T-helper 17 cell (primary cell): Measurements from ENCODE around the gene ASIC3. TPM values are rescaled to one million over a fixed set of nuclear protein-coding genes. Genes with fewer than 3 reads are reported as not detected.
"Not testable (repeated sequence)": the region's sequence is repeated elsewhere in the genome, so short reads cannot be mapped to it uniquely, and the experiment has no call there.

Experiments
- ATAC-seq: fragments of 150-1000 bp; cut with Tn5 transposase; 2 replicates; pipeline ENCODE4 v1.10.0; 2021; ENCODE audit warnings: mild to moderate bottlenecking, moderate library complexity
- DNase-seq, 3 donors: peaks; one replicate each; pipeline versions ENCODE4 v3.0.0 to v3.0.0-alpha.2; 2020 to 2021
- H3K9me3 ChIP-seq: one replicate; pipeline ENCODE4 v1.7.0; 2013; ENCODE audit warnings: low read length, mild to moderate bottlenecking; ENCODE audit not compliant: control insufficient read depth, poor library complexity, severe bottlenecking
- H3K27ac Mint-ChIP-seq: one replicate; pipeline ENCODE4 v1.8.0; 2022; ENCODE audit warnings: mild to moderate bottlenecking, moderate library complexity, mixed read lengths
- H3K27me3 Mint-ChIP-seq: one replicate; pipeline ENCODE4 v1.8.0; 2022; ENCODE audit warnings: mixed read lengths
- H3K36me3 Mint-ChIP-seq: one replicate; pipeline ENCODE4 v1.8.0; 2022; ENCODE audit warnings: low read depth, mixed read lengths
- H3K4me1 Mint-ChIP-seq: one replicate; pipeline ENCODE4 v1.8.0; 2022; ENCODE audit warnings: mild to moderate bottlenecking, mixed read lengths
- H3K4me3 Mint-ChIP-seq: one replicate; pipeline ENCODE4 v1.8.0; 2022; ENCODE audit warnings: mild to moderate bottlenecking, moderate library complexity, mixed read lengths
- total RNA-seq, 4 donors: library from RNA in 2 of 4; stranded (reverse) in 2 of 4; gene quantifications; one replicate each; pipeline ENCODE4 v1.2.3 and lab custom pipeline; 2022 to 2026

The ASIC3 gene
- total RNA-seq, 2 donors from 2014 or later: 6.7 to 9.1 TPM

DNA sequence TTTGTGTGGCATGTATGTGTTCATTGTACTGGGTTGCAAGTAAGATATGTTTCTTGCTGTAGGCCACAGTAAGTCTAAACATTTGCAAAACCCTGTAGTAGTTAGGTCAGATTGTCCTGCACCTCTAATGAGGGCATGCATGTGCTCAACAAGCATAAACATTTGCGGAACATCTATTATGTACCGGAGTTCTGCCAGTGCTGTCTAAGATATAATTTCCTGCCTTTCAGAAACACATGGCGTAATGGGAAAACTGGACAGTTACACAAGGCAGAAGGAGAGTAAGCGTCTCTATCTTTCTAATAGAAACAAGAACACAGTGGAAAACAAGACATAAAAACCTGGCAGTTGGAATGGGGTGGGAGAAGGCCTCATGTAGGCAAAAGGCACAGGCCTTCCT is 17.3 kb upstream of the ASIC3 start:
- ATAC-seq (no peak), DNase-seq (no peak)
- peaks cover 22% of the 10 kb centered on the region for H3K4me1 Mint-ChIP-seq
- H3K4me3 Mint-ChIP-seq: no peak overlapping the region
- peaks cover 2% of the 10 kb centered on the region for H3K36me3 Mint-ChIP-seq
- H3K9me3 ChIP-seq: no peaks in the 10 kb centered on the region
- no peaks in the 10 kb centered on the region for H3K27me3 Mint-ChIP-seq
- H3K27ac Mint-ChIP-seq: no peak overlapping the region

DNA sequence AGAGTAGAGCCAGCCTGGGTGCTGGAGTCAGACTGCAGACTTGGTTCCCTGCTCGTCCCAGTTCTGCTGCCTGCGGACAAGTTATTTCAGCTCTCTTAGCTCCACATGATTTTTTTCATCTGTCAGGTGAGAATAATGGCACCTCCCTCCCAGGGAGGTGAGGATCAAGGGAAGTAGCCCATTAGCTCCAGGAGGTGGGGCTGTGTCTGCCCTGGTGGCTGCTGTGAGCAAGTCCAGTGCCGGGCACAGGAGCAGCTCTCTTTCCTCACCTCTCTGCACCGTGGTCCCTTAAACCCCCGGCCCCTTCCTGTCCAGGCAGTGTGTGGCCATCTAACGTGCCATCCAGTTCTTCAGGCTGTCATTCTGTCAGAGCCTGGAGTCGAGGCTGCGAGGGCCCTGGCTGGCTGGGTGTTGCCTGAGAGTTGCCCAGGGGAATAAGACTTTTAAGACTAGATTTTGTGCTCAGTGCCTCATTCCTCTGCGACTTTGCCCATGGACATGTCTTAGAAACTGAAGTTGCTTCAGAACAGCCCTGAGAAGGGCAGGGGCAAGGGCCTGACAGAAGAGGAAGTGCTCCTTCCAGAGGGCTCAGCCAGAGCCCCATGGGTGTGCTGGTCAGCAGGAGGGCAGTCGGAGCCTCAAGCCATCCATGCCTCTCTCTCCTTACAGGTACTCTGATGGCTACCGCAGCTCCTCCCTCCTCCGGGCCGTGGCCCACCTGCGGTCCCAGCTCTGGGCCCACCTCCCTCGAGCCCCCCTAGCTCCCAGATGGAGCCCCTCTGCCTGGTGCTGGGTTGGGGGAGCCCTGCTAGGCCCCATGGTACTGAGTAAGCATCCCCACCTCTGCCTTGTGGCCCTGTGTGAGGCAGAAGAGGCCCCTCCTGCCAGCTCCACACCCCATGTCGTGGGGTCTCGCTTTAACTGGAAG is 15.1 kb upstream of the ASIC3 start:
- DNase-seq: no peak
- H3K4me1 Mint-ChIP-seq: peaks cover 16% of the 10 kb centered on the region
- H3K27ac Mint-ChIP-seq: no peak overlapping the region
- no peak for ATAC-seq
- H3K36me3 Mint-ChIP-seq: peaks cover 5% of the 10 kb centered on the region
- no peaks in the 10 kb centered on the region for H3K27me3 Mint-ChIP-seq
- H3K4me3 Mint-ChIP-seq: no peak overlapping the region
- no peaks in the 10 kb centered on the region for H3K9me3 ChIP-seq

DNA sequence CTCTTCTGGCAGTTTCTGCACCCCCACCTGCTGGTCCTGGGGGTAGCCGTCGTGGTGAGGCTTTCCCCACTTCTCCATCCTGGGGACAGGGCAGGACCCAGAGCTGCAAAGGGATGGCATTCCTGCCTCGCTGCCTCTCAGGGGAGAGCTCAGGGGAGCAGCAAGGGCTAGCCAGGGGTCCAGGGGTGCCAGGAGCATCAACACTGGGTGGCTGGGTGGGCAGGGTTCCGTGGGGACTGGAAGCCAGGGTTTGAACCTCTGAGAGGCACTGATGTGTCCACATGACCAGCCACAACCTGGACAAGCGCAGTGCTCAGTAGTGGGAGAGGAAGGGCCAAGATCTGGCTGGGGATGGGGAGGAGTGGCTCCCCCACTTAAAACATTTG is 14.5 kb upstream of the ASIC3 start:
- H3K27me3 Mint-ChIP-seq: no peaks in the 10 kb centered on the region
- H3K4me1 Mint-ChIP-seq: peaks cover 13% of the 10 kb centered on the region
- ATAC-seq (no peak), DNase-seq (no peak)
- peaks cover 3% of the 10 kb centered on the region for H3K36me3 Mint-ChIP-seq
- no peaks in the 10 kb centered on the region for H3K9me3 ChIP-seq
- H3K4me3 Mint-ChIP-seq: no peak overlapping the region
- no peak overlapping the region for H3K27ac Mint-ChIP-seq

DNA sequence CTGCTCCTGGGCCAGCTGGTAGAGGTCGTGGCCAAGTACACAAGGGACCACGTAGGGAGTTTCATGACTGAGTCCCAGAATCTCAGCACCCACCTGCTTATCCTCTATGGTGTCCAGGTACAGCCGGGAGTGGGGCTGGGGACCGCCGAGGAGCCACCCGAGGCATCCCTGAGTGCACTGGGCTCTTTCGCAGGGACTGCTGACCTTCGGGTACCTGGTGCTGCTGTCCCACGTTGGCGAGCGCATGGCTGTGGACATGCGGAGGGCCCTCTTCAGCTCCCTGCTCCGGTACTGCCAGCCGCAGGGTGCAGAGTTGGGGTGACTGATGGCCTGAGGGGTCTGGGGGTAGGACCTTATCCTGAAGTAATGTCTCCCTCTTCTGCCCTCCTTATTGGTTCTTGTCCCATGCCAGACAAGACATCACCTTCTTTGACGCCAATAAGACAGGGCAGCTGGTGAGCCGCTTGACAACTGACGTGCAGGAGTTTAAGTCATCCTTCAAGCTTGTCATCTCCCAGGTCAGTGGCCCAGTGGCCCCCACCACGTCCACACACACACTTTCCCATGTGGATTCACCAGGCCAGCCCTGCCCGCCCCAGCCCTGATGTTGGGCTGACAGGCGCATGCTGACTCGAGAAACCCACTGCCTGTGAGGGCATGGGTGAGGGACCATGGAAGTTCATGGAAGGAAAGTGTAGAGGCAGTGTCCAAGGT is 13.9 kb upstream of the ASIC3 start:
- Mint-ChIP-seq H3K27me3 (no peaks in the 10 kb centered on the region), H3K27ac (no peak overlapping the region), H3K4me3 (no peak overlapping the region), H3K36me3 (peaks cover 3% of the 10 kb centered on the region), H3K4me1 (peaks cover 13% of the 10 kb centered on the region)
- ATAC-seq (no peak), DNase-seq (no peak)
- no peaks in the 10 kb centered on the region for H3K9me3 ChIP-seq

DNA sequence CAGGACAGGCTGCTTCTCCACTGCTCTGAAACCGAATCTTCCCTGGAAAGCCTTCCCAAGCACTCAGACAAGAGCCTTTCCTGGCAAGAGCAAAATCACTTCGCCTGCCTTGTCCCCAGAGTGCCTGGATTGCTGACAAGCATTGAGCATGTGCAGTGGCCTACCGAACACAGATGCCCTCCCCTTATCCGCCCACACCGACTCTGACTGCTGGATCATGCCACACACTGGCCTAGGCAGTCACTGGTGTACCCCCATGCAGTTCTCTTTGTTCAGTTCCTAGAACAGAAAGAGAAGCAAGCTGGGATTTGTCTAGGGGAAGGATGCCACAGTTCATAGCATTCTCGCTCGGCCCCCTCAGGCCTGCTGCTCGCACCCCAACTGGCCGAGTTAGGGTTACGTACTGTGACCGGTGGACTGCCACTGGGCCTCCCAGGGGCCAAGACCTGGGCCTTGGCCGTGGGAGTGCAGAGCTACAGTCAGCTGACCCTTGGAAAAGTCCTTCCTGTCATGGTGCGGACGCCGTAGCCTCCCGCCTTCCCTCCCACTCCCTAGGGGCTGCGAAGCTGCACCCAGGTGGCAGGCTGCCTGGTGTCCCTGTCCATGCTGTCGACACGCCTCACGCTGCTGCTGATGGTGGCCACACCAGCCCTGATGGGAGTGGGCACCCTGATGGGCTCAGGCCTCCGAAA is 13.2 kb upstream of the ASIC3 start:
- no peak overlapping the region for H3K27ac Mint-ChIP-seq
- H3K4me3 Mint-ChIP-seq: peak overlapping the region; percentile 31
- H3K4me1 Mint-ChIP-seq: peaks cover 17% of the 10 kb centered on the region
- DNase-seq (no peak), ATAC-seq (no peak)
- no peaks in the 10 kb centered on the region for H3K27me3 Mint-ChIP-seq
- peaks cover 3% of the 10 kb centered on the region for H3K36me3 Mint-ChIP-seq
- H3K9me3 ChIP-seq: no peaks in the 10 kb centered on the region

DNA sequence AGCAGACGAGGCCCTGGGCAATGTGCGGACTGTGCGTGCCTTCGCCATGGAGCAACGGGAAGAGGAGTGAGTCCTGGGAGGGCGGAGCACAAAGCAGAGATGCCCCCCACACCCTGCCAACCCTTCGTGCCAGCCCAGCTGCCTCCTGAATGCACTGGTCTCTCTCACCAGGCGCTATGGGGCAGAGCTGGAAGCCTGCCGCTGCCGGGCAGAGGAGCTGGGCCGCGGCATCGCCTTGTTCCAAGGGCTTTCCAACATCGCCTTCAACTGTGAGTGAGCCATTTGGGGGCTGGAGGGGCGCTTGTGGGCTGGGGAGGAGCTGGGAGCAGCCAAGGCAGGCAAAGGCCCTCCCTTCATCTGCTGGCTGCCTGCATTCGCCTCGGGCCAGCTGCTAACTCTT is 12.4 kb upstream of the ASIC3 start:
- no peaks in the 10 kb centered on the region for H3K9me3 ChIP-seq
- Mint-ChIP-seq H3K36me3 (peaks cover 3% of the 10 kb centered on the region), H3K4me1 (peaks cover 17% of the 10 kb centered on the region), H3K27me3 (no peaks in the 10 kb centered on the region), H3K27ac (no peak overlapping the region), H3K4me3 (no peak overlapping the region)
- no peak for DNase-seq
- ATAC-seq: no peak

DNA sequence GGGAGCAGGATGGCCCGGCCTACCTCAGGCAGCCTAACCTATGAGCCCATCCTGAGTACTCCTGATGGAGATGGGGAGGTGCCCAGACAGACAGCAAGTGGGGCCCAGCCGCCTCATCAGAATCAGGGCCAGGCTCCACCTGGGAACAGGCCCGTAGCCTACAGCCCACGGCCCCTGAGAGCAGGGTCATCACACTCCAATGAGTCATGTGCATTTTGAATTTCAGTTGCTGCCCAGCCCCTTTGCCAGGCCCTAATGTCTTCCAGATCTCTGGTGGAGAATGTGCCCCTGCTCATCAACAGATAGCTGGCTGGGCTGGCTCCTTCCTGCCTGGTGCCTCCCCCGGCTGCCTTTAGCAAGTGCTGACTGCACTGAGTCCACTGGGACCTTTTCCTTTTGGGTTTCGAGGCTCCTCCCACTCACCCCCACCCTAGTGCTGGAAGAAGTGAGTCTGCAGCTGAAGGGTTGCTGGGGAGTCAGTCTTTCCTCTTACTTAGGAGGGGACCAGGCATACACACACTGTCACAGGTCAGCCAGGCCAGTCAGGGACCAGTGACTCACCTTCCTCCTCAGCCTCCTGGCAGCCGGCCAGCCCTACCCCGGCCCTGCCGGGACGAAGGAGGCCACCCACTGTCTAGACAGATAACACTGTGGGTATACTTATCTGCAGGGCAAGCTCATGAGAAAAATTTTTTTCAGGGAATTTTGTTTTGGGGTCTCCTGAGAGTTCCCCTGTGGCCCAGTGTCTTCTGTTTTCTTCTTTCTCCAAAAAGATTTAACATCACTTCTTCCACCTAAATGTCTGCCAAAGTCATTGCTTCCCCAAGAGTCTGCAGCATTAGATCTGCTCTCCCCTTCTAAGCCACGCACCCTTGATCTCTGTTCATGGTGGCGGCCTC is 9.1 kb upstream of the ASIC3 start:
- ATAC-seq (peak; percentile 59), DNase-seq (peak in 1 of 3 donors; percentile 32)
- no peaks in the 10 kb centered on the region for H3K27me3 Mint-ChIP-seq
- H3K36me3 Mint-ChIP-seq: peaks cover 3% of the 10 kb centered on the region
- H3K4me1 Mint-ChIP-seq: peaks cover 10% of the 10 kb centered on the region
- H3K9me3 ChIP-seq: no peaks in the 10 kb centered on the region
- H3K27ac Mint-ChIP-seq: peak overlapping the region; percentile 59
- H3K4me3 Mint-ChIP-seq: no peak overlapping the region

DNA sequence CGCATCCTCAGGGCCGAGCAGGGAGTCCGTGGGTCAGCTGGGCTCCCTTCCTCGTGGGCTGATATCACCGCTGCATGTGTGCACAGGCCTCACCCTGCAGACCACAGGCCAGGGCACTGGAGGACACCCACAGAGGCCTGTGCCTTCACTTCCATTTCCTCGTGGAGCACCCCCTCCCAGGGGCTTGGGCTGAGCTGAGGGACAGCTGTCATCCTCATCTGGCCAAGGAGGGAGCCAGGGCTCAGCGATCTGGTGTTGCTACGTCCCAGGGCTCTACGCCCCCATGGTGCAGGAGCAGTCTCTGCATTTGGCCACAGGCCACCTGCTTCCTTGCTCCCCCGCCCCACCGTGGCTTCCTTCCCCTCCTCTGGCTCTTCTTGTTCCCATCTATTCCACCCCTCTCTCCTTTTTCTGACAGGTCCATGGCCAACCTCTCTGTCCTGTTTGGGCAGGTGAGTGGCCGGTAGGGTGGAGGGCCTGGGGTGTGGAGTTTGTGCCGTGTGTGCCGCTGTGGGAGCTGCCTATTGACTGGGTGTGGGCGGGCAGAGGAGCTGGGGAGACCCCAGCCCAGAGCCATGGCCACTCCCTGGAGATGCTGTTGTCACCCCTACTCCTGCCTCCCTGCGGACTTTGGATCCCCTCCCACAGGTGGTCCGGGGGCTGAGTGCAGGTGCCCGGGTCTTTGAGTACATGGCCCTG is 8.3 kb upstream of the ASIC3 start:
- no peaks in the 10 kb centered on the region for H3K27me3 Mint-ChIP-seq
- H3K36me3 Mint-ChIP-seq: peaks cover 3% of the 10 kb centered on the region
- H3K4me3 Mint-ChIP-seq: no peak overlapping the region
- H3K9me3 ChIP-seq: no peaks in the 10 kb centered on the region
- peaks cover 10% of the 10 kb centered on the region for H3K4me1 Mint-ChIP-seq
- no peak for ATAC-seq
- DNase-seq: no peak
- peak overlapping the region; percentile 59 for H3K27ac Mint-ChIP-seq

DNA sequence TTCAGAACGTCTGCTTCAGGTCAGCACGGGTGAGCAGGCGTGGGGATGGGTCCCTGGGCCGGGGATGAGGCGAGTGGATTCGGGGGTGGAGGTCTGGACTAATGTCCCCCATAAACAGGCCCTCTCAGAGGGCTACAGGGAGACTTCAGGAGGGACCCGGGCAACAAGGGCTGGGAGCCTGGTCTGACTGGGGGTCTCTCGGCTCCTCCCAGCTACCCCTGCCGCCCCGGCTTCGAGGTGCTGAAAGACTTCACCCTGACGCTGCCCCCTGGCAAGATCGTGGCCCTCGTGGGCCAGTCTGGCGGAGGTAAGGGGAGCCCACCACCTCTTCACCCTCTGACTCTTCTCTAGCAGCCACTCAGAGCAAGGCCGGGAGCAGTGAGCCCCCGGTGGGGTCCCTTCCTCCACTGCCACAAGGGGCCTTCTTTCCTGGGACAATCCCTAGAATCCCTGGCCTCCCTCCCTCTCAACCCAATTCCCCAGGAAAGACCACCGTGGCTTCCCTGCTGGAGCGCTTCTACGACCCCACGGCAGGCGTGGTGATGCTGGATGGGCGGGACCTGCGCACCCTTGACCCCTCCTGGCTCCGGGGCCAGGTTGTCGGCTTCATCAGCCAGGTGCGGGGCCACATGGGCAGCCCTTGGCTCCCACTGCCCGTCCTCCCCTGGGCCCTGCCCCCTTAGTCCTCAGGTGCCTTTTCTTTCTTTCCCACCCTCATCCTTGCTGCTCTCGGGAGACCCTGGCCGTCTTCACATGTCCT is 7.5 kb upstream of the ASIC3 start:
- peaks cover 10% of the 10 kb centered on the region for H3K4me1 Mint-ChIP-seq
- H3K27ac Mint-ChIP-seq: no peak overlapping the region
- H3K27me3 Mint-ChIP-seq: no peaks in the 10 kb centered on the region
- ATAC-seq (no peak), DNase-seq (no peak)
- peaks cover 3% of the 10 kb centered on the region for H3K36me3 Mint-ChIP-seq
- no peaks in the 10 kb centered on the region for H3K9me3 ChIP-seq
- no peak overlapping the region for H3K4me3 Mint-ChIP-seq

DNA sequence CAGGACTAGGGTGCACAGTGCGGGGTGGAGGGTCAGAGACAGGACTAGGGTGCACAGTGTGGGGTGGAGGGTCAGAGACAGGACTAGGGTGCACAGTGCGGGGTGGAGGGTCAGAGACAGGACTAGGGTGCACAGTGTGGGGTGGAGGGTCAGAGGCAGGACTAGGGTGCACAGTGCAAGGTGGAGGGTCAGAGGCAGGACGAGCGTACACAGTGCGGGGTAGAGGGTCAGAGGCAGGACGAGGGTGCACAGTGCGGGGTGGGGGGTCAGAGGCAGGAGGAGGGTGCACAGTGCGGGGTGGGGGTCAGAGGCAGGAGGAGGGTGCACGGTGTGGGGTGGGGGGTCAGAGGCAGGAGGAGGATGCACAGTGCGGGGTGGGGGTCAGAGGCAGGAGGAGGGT is 4.9 kb upstream of the ASIC3 start:
- not testable (repeated sequence) for H3K9me3 ChIP-seq, H3K36me3 Mint-ChIP-seq, DNase-seq, H3K27me3 Mint-ChIP-seq, ATAC-seq, H3K4me1 Mint-ChIP-seq, H3K27ac Mint-ChIP-seq, H3K4me3 Mint-ChIP-seq

DNA sequence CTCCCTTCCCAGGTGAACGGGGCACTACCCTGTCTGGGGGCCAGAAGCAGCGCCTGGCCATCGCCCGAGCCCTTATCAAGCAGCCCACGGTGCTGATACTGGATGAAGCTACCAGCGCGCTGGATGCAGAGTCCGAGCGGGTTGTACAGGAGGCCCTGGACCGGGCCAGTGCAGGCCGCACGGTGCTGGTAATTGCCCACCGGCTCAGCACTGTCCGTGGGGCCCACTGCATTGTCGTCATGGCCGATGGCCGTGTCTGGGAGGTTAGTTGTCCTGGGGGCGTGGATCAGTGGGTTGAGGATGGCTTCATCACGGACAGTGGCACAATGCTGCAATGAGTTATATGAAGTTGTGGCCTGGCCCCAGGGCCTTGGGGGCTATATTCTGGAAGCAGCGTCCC is 4.4 kb upstream of the ASIC3 start:
- no peak for ATAC-seq

DNA sequence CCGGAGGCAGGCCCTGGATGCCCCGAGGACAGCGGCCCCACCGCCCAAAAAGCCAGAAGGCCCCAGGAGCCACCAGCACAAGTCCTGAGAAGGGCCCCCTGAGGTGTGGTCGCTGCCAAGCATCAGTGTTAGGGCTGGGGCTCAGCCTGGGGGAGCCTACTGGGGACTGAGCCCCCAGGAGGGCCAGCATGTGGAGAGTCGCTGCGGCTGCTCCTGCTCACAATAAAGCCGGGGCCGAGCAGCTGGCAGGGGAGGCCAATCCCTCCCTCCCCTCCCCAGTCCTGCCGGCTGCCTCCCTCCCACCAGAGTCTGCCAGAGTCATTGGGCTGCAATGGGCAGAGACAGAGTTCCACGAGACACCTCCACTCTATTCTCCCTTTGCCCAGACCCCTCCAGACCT is 3.1 kb upstream of the ASIC3 start:
- ATAC-seq (no peak), DNase-seq (no peak)
- H3K4me1 Mint-ChIP-seq: peaks cover 2% of the 10 kb centered on the region
- H3K9me3 ChIP-seq: no peaks in the 10 kb centered on the region
- H3K27me3 Mint-ChIP-seq: no peaks in the 10 kb centered on the region
- no peak overlapping the region for H3K27ac Mint-ChIP-seq
- H3K4me3 Mint-ChIP-seq: no peak overlapping the region
- H3K36me3 Mint-ChIP-seq: no peaks in the 10 kb centered on the region

More for the DNA sequence above, 4.4 kb upstream of the ASIC3 start:
- Mint-ChIP-seq H3K27me3 (no peaks in the 10 kb centered on the region), H3K4me3 (no peak overlapping the region), H3K4me1 (peaks cover 10% of the 10 kb centered on the region), H3K27ac (peak overlapping the region; percentile 34), H3K36me3 (no peaks in the 10 kb centered on the region)
- DNase-seq: no peak
- H3K9me3 ChIP-seq: no peaks in the 10 kb centered on the region
